Prostate gland (tissue), 2 donors: ENCODE data around the gene MAMLD1. TPM values are rescaled to one million over a fixed set of nuclear protein-coding genes. Genes with fewer than 3 reads are reported as not detected.

Source experiments
- DNase-seq: peaks from one replicate; pipeline ENCODE4 v3.0.0-alpha.2; 2019; ENCODE audit warnings: low spot score
- H3K27ac ChIP-seq, 2 donors: fragments of 200-600 bp; sonication (generic); 2 replicates each; pipeline ENCODE4 v1.5.1; 2017 to 2019
- H3K27me3 ChIP-seq: fragments of 200-600 bp; sonication (generic); replicated peaks from 2 replicates; pipeline ENCODE4 v1.5.1; 2019; ENCODE audit not compliant: insufficient read depth
- H3K36me3 ChIP-seq, 2 donors: fragments of 200-600 bp; sonication (generic); 1 replicate in 1 of 2; 2 replicates in 1 of 2; pipeline versions ENCODE4 v1.5.1 to v1.8.1; 2017 to 2019
- H3K4me1 ChIP-seq: fragments of 200-600 bp; sonication (generic); replicated peaks from 2 replicates; pipeline ENCODE4 v1.5.1; 2019
- H3K4me3 ChIP-seq, 2 donors: fragments of 200-600 bp; sonication (generic); 2 replicates each; pipeline ENCODE4 v1.5.1; 2017 to 2019
- H3K9me3 ChIP-seq: fragments of 200-600 bp; sonication (generic); 2 replicates; pipeline ENCODE4 v1.5.1; 2017
- POLR2A ChIP-seq: fragments of 450-650 bp; IDR thresholded peaks from one replicate; pipeline ENCODE4 v1.6.1; 2016; ENCODE audit warnings: antibody characterized with exemption, mild to moderate bottlenecking
- POLR2AphosphoS5 ChIP-seq: sonication (generic); formaldehyde crosslinking; IDR thresholded peaks from one replicate; pipeline ENCODE4 v1.6.1; 2017; ENCODE audit warnings: antibody characterized with exemption
- WGBS: methylation state at CpG from one replicate; pipeline ENCODE4 v1.1.5; 2018; 5-methylcytosine and 5-hydroxymethylcytosine counted together
- intact Hi-C: fragments of 100-400 bp; cut with DNase I; formaldehyde crosslinking; loops from one replicate; pipeline ENCODE4 v1.14.2; 2022
- total RNA-seq, 2 donors: library from RNA; depleted of rRNA; stranded (reverse); fragments of >200 nt; gene quantifications; one replicate each; pipeline ENCODE4 v1.1.0, GENCODE V29; 2016
- TF ChIP-seq, protein P1 (sequence below), 4 experiments: fragments of 200-600 bp in 2 of 4; fragments of 450-650 bp in 2 of 4; sonication (generic) in 2 of 4; IDR thresholded peaks; 1 replicate in 3 of 4; 2 replicates in 1 of 4; pipeline ENCODE4 v1.5.1; 2016 to 2019; ENCODE audit warnings: antibody characterized with exemption in 4 of 4, mild to moderate bottlenecking in 2 of 4, moderate library complexity in 2 of 4

The MAMLD1 gene
- total RNA-seq, 2 donors from 2014 or later, result 2.2 to 51.7 TPM

DNA sequence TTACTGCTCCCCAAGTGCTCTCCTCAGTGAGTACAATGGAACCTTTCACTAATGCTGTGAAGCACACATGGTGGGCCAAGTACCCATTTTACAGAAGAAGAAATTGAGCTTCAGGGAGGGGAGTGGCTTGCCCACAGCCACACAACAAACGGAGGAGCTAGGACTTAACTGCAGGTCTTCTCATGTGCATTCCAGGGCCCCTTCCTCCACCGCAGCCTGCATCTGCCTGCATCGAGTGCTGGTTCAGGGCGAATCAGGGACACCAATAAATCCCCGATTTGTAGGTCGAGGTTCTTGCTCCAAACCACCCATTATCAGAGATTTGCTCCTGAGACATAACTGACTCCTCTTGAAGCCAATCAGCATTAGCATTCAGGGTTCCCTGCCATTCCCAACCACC, 100.9 kb downstream of the MAMLD1 start:
- WGBS, result 98% methylated on average over 4 of the region's 6 CpGs

GRCh38 chrX:150465326-150465725, 102.2 kb downstream of the MAMLD1 start:
- intact Hi-C loops, result no loop called here
- H3K27ac ChIP-seq, result no peak overlapping the region
- no peaks in the 10 kb centered on the region for H3K9me3 ChIP-seq
- TF ChIP-seq POLR2AphosphoS5, result no peak
- H3K36me3 ChIP-seq, result no peaks in the 10 kb centered on the region
- H3K27me3 ChIP-seq, result no peaks in the 10 kb centered on the region
- H3K4me1 ChIP-seq, result no peaks in the 10 kb centered on the region
- no peak for DNase-seq
- H3K4me3 ChIP-seq, result no peak overlapping the region
- WGBS, result 51% methylated on average over 5 of the region's 5 CpGs

More for the DNA sequence above, 100.9 kb downstream of the MAMLD1 start:
- Histone ChIP-seq H3K36me3 (no peaks in the 10 kb centered on the region), H3K4me3 (no peak overlapping the region), H3K9me3 (no peaks in the 10 kb centered on the region), H3K4me1 (no peaks in the 10 kb centered on the region), H3K27me3 (no peaks in the 10 kb centered on the region), H3K27ac (no peak overlapping the region)
- intact Hi-C loops, result no loop called here
- no peak for DNase-seq
- TF ChIP-seq POLR2A, result no peak
- TF ChIP-seq POLR2AphosphoS5, result no peak
- TF ChIP-seq, protein P1, sequence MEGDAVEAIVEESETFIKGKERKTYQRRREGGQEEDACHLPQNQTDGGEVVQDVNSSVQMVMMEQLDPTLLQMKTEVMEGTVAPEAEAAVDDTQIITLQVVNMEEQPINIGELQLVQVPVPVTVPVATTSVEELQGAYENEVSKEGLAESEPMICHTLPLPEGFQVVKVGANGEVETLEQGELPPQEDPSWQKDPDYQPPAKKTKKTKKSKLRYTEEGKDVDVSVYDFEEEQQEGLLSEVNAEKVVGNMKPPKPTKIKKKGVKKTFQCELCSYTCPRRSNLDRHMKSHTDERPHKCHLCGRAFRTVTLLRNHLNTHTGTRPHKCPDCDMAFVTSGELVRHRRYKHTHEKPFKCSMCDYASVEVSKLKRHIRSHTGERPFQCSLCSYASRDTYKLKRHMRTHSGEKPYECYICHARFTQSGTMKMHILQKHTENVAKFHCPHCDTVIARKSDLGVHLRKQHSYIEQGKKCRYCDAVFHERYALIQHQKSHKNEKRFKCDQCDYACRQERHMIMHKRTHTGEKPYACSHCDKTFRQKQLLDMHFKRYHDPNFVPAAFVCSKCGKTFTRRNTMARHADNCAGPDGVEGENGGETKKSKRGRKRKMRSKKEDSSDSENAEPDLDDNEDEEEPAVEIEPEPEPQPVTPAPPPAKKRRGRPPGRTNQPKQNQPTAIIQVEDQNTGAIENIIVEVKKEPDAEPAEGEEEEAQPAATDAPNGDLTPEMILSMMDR (IDR thresholded peaks at IDR 0.05), result no peak

- intact Hi-C loops, result no loop called here
- 60% methylated on average over 12 of the region's 15 CpGs for WGBS
- Histone ChIP-seq H3K4me1 (no peaks in the 10 kb centered on the region), H3K36me3 (no peaks in the 10 kb centered on the region), H3K27ac (no peak overlapping the region), H3K27me3 (no peaks in the 10 kb centered on the region), H3K4me3 (no peak overlapping the region), H3K9me3 (no peaks in the 10 kb centered on the region)
- DNase-seq, result no peak
- TF ChIP-seq POLR2A, result no peak
- TF ChIP-seq POLR2AphosphoS5, result no peak
- TF ChIP-seq, protein P1 (IDR thresholded peaks at IDR 0.05), result no peak
Observed at GRCh38 chrX:150465881-150466775, 103.0 kb downstream of the MAMLD1 start.

- TF ChIP-seq POLR2AphosphoS5, result no peak
- TF ChIP-seq POLR2A, result no peak
- TF ChIP-seq, protein P1 (IDR thresholded peaks at IDR 0.05), result no peak
- no peaks in the 10 kb centered on the region for H3K9me3 ChIP-seq
- DNase-seq, result no peak
- H3K4me3 ChIP-seq, result no peak overlapping the region
- no peaks in the 10 kb centered on the region for H3K36me3 ChIP-seq
- 100% methylated on average over 4 of the region's 4 CpGs for WGBS
- no peaks in the 10 kb centered on the region for H3K4me1 ChIP-seq
- intact Hi-C loops, result no loop called here
- H3K27me3 ChIP-seq, result no peaks in the 10 kb centered on the region
- no peak overlapping the region for H3K27ac ChIP-seq
Observed at GRCh38 chrX:150472306-150472705, 109.2 kb downstream of the MAMLD1 start.

DNA sequence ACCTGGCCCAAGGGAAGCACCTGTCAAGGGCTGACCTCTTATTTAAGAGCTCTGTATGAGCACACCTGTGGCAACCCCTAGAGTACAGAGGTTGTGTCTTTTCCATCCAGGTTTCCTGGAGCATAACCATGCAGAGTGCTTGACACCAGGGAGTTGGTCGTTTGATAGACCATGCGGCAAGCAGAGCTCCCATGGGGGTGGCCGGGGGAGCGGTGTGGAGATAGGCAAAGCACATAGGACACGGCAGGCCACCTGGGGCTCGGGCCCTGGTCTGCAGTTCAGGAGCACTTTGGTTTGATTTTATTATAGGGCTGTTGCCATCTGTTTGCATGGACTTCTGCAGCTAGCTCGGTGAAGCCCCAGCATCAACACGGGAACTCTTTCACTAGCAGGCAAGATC, 110.3 kb downstream of the MAMLD1 start:
- H3K36me3 ChIP-seq, result no peaks in the 10 kb centered on the region
- no peak for DNase-seq
- H3K9me3 ChIP-seq, result no peaks in the 10 kb centered on the region
- H3K27ac ChIP-seq, result no peak overlapping the region
- H3K4me1 ChIP-seq, result no peaks in the 10 kb centered on the region
- intact Hi-C loops, result no loop called here
- H3K4me3 ChIP-seq, result no peak overlapping the region
- no peak for TF ChIP-seq POLR2AphosphoS5
- TF ChIP-seq POLR2A, result no peak
- TF ChIP-seq, protein P1 (IDR thresholded peaks at IDR 0.05), result no peak
- WGBS, result no CpG with 5 or more reads among the region's 8 CpGs
- H3K27me3 ChIP-seq, result no peaks in the 10 kb centered on the region
